C4-2B (cell line): ENCODE results near the gene WDR37.

Experiments used
- ZFX ChIP-seq: fragments of 450-650 bp; IDR thresholded peaks from 2 replicates; pipeline ENCODE4 v1.6.1; 2017
- TF ChIP-seq, protein P1 (sequence below): fragments of 450-650 bp; conservative IDR thresholded peaks from 2 replicates; pipeline ENCODE4 v1.5.1; 2017; ENCODE audit warnings: mild to moderate bottlenecking

- TF ChIP-seq, protein P1, sequence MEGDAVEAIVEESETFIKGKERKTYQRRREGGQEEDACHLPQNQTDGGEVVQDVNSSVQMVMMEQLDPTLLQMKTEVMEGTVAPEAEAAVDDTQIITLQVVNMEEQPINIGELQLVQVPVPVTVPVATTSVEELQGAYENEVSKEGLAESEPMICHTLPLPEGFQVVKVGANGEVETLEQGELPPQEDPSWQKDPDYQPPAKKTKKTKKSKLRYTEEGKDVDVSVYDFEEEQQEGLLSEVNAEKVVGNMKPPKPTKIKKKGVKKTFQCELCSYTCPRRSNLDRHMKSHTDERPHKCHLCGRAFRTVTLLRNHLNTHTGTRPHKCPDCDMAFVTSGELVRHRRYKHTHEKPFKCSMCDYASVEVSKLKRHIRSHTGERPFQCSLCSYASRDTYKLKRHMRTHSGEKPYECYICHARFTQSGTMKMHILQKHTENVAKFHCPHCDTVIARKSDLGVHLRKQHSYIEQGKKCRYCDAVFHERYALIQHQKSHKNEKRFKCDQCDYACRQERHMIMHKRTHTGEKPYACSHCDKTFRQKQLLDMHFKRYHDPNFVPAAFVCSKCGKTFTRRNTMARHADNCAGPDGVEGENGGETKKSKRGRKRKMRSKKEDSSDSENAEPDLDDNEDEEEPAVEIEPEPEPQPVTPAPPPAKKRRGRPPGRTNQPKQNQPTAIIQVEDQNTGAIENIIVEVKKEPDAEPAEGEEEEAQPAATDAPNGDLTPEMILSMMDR: no peak
- no peak for TF ChIP-seq ZFX
These were observed 110.7 kb downstream of the WDR37 start for GRCh38 chr10:1166828-1167275.
